ENCODE data around the gene SORCS2.

GRCh38 chr4:7323872-7324650 is 131.7 kb downstream of the SORCS2 start:
- no peak for TF ChIP-seq CTCF (IDR thresholded peaks at IDR 0.05)
- no peak for TF ChIP-seq POLR2A (IDR thresholded peaks at IDR 0.05)
- no peak for TF ChIP-seq POLR2AphosphoS5 (IDR thresholded peaks at IDR 0.05)

Measured in breast epithelium (tissue), 3 donors.